Germinal center (tissue), 1 donor: ENCODE data around the gene TMEM254.
A peak's percentile ranks its signal among the peaks of the same experiment; 100 is the strongest.
"Not testable (repeated sequence)": the region's sequence is repeated elsewhere in the genome, so short reads cannot be mapped to it uniquely, and the experiment has no call there.

Experiments
- DNase-seq: peaks from one replicate; pipeline ENCODE4 v3.0.0; 2012; ENCODE audit warnings: mixed read lengths, low spot score

TMEM254 gene

GRCh38 chr10:80077869-80078447 lies 507 bp upstream of the TMEM254 start:
- DNase-seq = no peak

GRCh38 chr10:80079312-80079719 lies 851 bp downstream of the TMEM254 start:
- no peak for DNase-seq

GRCh38 chr10:80081026-80081425 lies 2.6 kb downstream of the TMEM254 start:
- DNase-seq = no peak

- no peak for DNase-seq
Observed at GRCh38 chr10:80081801-80082750, 3.6 kb downstream of the TMEM254 start.

- DNase-seq = no peak
Observed at GRCh38 chr10:80090121-80090520, 11.7 kb downstream of the TMEM254 start.

GRCh38 chr10:80094231-80094630 lies 15.8 kb downstream of the TMEM254 start:
- DNase-seq = no peak

GRCh38 chr10:80098272-80098671 lies 19.8 kb downstream of the TMEM254 start:
- not testable (repeated sequence) for DNase-seq

GRCh38 chr10:80099295-80099694 lies 20.8 kb downstream of the TMEM254 start:
- not testable (repeated sequence) for DNase-seq

- no peak for DNase-seq
Observed at GRCh38 chr10:80100116-80100515, 21.7 kb downstream of the TMEM254 start.

GRCh38 chr10:80100861-80101695 lies 22.6 kb downstream of the TMEM254 start:
- DNase-seq = no peak

- peak; percentile 10 for DNase-seq
Observed at GRCh38 chr10:80104066-80104926, 25.8 kb downstream of the TMEM254 start.

- DNase-seq = no peak
Observed at GRCh38 chr10:80108576-80109239, 30.2 kb downstream of the TMEM254 start.

- DNase-seq = no peak
Observed at GRCh38 chr10:80110986-80111385, 32.5 kb downstream of the TMEM254 start.

- no peak for DNase-seq
Observed at GRCh38 chr10:80118669-80119068, 40.2 kb downstream of the TMEM254 start.

GRCh38 chr10:80122110-80122710 lies 43.7 kb downstream of the TMEM254 start:
- DNase-seq = no peak

GRCh38 chr10:80122746-80123145 lies 44.3 kb downstream of the TMEM254 start:
- DNase-seq = no peak

GRCh38 chr10:80126876-80127275 lies 48.4 kb downstream of the TMEM254 start:
- DNase-seq = no peak

- DNase-seq = no peak
Observed at GRCh38 chr10:80131499-80131901, 53.0 kb downstream of the TMEM254 start.

GRCh38 chr10:80132299-80133139 lies 54.1 kb downstream of the TMEM254 start, which contains the start of gene PLAC9:
Gene PLAC9 (plus strand): TSS chr10:80132730. CDS start chr10:80132763, 33 bp downstream.
- no peak for DNase-seq
